Raji (cell line): ENCODE data around the gene RAB3C.

ENCODE experiments used
- POLR2A ChIP-seq: IDR thresholded peaks from 2 replicates; pipeline ENCODE4 v1.6.1; 2011; ENCODE audit warnings: low read depth, low read length, control low read depth; ENCODE audit not compliant: insufficient read depth

Gene RAB3C

GRCh38 chr5:58714046-58714445 lies 131.2 kb downstream of the RAB3C start:
- no peak for TF ChIP-seq POLR2A

- no peak for TF ChIP-seq POLR2A
Measured at GRCh38 chr5:58715997-58716656, 133.3 kb downstream of the RAB3C start.

GRCh38 chr5:58716713-58717112 lies 133.8 kb downstream of the RAB3C start:
- TF ChIP-seq POLR2A: no peak

- no peak for TF ChIP-seq POLR2A
Measured at GRCh38 chr5:58717303-58718007, 134.6 kb downstream of the RAB3C start.

- TF ChIP-seq POLR2A: no peak
Measured at GRCh38 chr5:58718269-58718978, 135.5 kb downstream of the RAB3C start.

GRCh38 chr5:58722160-58722559 lies 139.3 kb downstream of the RAB3C start:
- TF ChIP-seq POLR2A: no peak

- no peak for TF ChIP-seq POLR2A
Measured at GRCh38 chr5:58724992-58725391, 142.1 kb downstream of the RAB3C start.

- no peak for TF ChIP-seq POLR2A
Measured at GRCh38 chr5:58731641-58732040, 148.8 kb downstream of the RAB3C start.

- TF ChIP-seq POLR2A: no peak
Measured at GRCh38 chr5:58735637-58736036, 152.8 kb downstream of the RAB3C start.

- TF ChIP-seq POLR2A: no peak
Measured at GRCh38 chr5:58736214-58736613, 153.3 kb downstream of the RAB3C start.

- no peak for TF ChIP-seq POLR2A
Measured at GRCh38 chr5:58737671-58738070, 154.8 kb downstream of the RAB3C start.

GRCh38 chr5:58738336-58738735 lies 155.5 kb downstream of the RAB3C start:
- TF ChIP-seq POLR2A: no peak

- TF ChIP-seq POLR2A: no peak
Measured at GRCh38 chr5:58739051-58739450, 156.2 kb downstream of the RAB3C start.

GRCh38 chr5:58740956-58741355 lies 158.1 kb downstream of the RAB3C start:
- no peak for TF ChIP-seq POLR2A

- no peak for TF ChIP-seq POLR2A
Measured at GRCh38 chr5:58745350-58745749, 162.5 kb downstream of the RAB3C start.

GRCh38 chr5:58746321-58746720 lies 163.4 kb downstream of the RAB3C start:
- TF ChIP-seq POLR2A: no peak
